ENCODE measurements around the gene CABCOCO1.

DNA sequence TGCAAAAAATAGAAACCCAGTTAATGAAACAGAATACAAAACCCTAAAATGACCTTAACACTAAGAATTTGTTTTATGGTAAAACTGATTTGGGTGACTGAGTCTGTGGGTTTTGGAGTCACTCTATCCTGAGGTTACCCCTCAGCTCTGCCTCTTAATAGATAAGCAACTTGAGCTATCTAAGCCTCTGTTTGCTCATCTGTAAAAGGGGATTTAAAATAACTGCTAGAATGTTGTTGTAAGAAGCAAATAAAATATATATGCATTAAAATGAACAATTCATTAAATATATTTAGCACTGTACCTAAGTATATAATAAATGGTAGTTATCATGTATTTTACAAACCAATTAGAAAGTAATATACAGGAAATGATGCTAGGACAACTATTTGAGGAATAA, 115.4 kb downstream of the CABCOCO1 start:
- TF ChIP-seq, protein P1, sequence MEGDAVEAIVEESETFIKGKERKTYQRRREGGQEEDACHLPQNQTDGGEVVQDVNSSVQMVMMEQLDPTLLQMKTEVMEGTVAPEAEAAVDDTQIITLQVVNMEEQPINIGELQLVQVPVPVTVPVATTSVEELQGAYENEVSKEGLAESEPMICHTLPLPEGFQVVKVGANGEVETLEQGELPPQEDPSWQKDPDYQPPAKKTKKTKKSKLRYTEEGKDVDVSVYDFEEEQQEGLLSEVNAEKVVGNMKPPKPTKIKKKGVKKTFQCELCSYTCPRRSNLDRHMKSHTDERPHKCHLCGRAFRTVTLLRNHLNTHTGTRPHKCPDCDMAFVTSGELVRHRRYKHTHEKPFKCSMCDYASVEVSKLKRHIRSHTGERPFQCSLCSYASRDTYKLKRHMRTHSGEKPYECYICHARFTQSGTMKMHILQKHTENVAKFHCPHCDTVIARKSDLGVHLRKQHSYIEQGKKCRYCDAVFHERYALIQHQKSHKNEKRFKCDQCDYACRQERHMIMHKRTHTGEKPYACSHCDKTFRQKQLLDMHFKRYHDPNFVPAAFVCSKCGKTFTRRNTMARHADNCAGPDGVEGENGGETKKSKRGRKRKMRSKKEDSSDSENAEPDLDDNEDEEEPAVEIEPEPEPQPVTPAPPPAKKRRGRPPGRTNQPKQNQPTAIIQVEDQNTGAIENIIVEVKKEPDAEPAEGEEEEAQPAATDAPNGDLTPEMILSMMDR (IDR thresholded peaks at IDR 0.05): no peak
- TF ChIP-seq EZH2 (IDR thresholded peaks at IDR 0.05) (no peak), EZH2phosphoT487 (IDR thresholded peaks at IDR 0.05) (no peak)

All from neural progenitor cell (in vitro differentiated cells).